HG03565 (cell line): ENCODE data around the gene TMEM145.

Experiments
- ATAC-seq: cut with Tn5 transposase; IDR thresholded peaks from one replicate; pipeline ENCODE4 v1.9.1; 2021; ENCODE audit warnings: mild to moderate bottlenecking, moderate library complexity; ENCODE audit not compliant: unreplicated experiment

The TMEM145 gene

DNA sequence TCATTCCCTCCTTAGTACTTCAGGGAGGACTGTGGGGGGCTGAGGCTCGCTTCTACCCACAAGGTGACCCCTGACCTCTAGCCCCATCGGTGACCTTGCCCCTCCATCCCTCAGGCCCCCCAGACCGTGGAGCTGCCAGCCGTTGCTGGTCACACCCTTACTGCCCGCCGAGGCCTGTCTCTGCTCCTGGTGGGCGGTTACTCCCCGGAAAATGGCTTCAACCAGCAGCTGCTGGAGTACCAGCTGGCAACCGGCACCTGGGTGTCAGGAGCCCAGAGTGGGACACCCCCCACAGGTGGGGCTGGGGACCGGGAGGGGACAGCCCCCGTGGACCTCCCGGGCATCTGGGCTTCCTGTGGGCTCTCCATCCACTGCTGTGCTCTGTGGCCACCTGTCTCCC, 44.2 kb downstream of the TMEM145 start:
- ATAC-seq: no peak

DNA sequence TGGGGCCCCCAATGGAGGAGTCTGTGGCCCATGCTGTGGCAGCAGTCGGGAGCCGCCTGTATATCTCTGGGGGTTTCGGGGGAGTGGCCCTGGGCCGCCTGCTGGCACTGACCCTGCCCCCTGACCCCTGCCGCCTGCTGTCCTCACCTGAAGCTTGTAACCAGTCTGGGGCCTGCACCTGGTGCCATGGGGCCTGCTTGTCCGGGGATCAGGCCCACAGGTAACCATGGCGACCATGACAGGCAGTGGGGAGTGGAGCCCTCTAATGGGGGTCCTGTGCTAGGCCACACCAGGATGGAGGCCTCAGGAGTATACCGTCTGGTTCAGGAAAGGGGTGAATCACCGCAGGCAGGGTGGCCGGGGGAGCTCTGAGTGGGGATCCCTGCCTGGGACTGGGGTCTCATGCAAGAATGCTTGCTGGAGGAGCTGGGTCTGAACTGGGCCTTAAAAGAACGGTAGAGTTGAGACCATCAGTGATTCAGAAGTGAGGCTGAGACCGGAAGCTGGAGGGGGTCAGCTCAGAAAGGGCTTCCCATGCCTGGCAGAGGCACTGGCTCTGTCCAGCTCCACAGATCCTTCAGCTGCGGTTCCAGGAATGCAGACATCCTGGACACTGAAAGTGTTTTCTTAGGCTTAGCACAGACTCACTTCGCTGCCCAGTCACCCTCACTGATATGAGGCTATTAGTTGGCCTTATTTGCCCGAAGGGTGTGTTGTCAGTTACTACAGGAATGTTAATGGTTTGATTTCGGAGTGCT, 47.9 kb downstream of the TMEM145 start:
- no peak for ATAC-seq

GRCh38 chr19:42361545-42361910, 48.4 kb downstream of the TMEM145 start:
- no peak for ATAC-seq

DNA sequence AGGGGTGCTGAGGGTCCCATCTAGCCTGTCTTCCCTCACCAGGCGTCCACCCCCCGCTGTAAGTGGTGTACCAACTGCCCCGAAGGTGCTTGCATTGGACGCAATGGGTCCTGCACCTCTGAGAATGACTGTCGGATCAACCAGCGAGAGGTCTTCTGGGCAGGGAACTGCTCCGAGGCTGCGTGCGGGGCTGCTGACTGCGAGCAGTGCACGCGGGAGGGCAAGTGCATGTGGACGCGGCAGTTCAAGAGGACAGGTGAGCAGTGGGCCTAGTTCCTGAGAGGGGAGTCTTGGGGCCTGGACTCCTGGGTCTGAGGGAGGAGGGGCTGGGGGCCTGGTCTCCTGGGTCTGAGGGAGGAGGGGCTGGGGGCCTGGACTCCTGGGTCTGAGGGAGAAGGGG, 49.2 kb downstream of the TMEM145 start:
- no peak for ATAC-seq

DNA sequence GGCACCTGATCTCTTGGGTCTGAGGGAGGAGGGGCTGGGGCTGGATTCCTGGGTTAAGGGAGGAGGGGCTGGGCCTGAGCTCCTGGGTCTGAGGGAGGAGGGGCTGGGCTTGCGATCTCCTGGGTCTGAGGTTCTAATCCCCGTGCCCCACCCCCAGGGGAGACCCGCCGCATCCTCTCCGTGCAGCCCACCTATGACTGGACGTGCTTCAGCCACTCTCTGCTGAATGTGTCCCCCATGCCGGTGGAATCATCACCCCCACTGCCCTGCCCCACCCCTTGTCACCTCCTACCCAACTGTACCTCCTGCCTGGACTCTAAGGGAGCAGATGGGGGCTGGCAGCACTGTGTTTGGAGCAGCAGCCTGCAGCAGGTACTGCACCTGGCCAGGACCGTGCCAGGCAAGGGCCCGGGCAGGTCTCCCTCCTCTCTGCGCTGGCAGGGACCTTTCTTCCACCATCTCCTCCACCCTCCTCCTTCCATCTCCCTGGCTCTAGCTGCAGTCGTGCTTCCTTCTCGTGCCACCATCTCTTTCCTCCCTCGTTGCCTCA, 49.9 kb downstream of the TMEM145 start:
- no peak for ATAC-seq

GRCh38 chr19:42363614-42364346, 50.7 kb downstream of the TMEM145 start:
- no peak for ATAC-seq

- no peak for ATAC-seq
These were observed 53.6 kb downstream of the TMEM145 start for GRCh38 chr19:42366673-42367072.

GRCh38 chr19:42367929-42368328, 54.8 kb downstream of the TMEM145 start:
- ATAC-seq: no peak

- no peak for ATAC-seq
These were observed 55.3 kb downstream of the TMEM145 start for GRCh38 chr19:42368360-42368759.

DNA sequence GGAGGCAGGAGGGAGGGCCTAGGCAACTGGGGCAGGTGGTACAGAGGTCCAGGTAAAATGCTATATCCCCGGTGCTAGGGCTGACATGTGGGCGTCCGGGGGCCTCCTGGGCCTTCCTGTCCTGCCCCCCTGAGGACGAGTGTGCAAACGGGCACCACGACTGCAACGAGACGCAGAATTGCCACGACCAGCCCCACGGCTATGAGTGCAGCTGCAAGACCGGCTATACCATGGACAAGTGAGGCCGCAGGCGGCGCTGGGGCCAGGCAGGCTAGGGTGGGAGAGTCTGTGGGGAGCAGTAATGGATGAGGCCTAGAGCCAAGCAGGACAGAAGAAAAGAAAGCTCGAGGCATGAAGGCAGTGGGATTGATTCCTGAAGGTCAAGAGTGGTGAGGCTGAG, 55.7 kb downstream of the TMEM145 start:
- no peak for ATAC-seq

DNA sequence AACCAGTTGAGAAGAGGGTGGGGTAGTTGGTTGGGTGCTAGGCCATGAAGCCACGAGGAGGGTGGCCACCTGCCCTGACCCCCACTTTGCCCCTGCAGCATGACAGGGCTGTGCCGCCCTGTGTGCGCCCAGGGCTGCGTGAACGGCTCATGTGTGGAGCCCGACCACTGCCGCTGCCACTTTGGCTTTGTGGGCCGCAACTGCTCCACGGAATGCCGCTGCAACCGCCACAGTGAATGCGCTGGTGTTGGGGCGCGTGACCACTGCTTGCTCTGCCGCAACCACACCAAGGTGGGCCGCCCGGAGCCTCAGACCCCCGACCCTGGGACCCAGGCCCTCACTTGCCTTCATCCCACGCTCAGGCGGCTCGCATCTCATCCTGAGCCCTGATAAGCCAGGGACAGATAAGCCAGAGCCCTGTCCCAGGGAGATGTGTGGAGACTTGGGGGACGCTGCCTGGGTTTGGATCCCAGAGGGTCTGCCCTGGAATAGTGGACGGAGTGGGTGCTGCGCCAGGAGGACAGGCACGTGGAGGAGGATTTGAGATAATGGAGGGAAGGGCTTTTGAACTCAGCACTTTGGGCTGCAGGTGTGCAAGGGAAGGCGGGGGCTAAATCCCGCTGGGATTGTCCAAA, 56.4 kb downstream of the TMEM145 start:
- no peak for ATAC-seq

- ATAC-seq: no peak
These were observed 57.0 kb downstream of the TMEM145 start for GRCh38 chr19:42370068-42370520.

GRCh38 chr19:42370626-42371175, 57.6 kb downstream of the TMEM145 start:
- no peak for ATAC-seq
